Activated naive CD8-positive, alpha-beta T cell (primary cell): ENCODE measurements around the gene ANGPTL2.

ENCODE experiments used
- H3K27ac Mint-ChIP-seq: one replicate; pipeline ENCODE4 v1.8.0; 2021; ENCODE audit warnings: mixed read lengths
- H3K27me3 Mint-ChIP-seq: one replicate; pipeline ENCODE4 v1.8.0; 2021; ENCODE audit warnings: mixed read lengths
- H3K36me3 Mint-ChIP-seq: one replicate; pipeline ENCODE4 v1.8.0; 2021; ENCODE audit warnings: mixed read lengths
- H3K4me1 Mint-ChIP-seq: one replicate; pipeline ENCODE4 v1.8.0; 2021; ENCODE audit warnings: low read depth, mixed read lengths
- H3K4me3 Mint-ChIP-seq: one replicate; pipeline ENCODE4 v1.8.0; 2021; ENCODE audit warnings: mild to moderate bottlenecking, mixed read lengths
- H3K9me3 Mint-ChIP-seq: one replicate; pipeline ENCODE4 v1.8.0; 2021; ENCODE audit warnings: low read depth, mixed read lengths

ANGPTL2 gene

DNA sequence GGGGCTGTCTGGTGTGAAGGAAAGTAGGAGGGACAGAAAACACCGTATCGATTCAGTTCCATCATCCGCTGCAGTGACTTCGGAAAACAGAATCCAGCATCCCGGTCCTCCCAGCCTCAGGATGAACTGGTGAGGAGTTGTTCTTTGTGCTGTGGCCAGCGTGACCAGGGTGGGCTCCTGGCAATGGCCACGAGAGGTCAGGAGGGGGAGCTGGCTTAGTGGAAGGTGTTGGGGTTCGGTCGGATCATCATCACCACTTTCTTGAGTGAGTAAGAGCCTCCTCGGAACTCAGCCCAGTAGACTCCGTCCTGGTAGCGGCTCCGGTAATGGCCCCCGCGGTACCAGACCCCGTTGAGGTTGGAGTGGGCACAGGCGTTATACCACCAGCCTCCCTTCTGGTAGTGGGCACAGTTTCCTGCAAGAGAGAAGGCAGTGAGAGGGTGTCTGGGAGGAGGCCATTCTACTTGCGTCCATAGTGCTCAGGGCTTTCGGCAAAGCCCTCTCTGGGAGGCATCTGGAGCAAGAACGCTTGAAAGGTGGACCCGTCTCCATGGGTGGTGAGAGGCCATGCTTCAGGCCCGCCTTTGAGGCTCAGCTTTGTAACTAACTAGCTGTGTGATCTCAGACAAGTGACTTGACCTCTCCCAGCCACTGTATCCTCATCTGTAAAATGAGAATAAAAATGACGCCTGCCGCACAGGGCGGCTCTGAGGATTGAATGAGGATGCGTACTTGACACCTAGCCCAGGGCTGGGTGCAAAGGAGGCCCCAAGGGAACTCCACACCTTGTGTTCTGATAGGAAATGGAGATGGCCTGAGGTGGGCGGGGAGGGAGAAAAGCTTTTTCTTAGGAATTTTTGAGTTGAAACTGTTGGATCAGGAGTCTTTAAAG lies 33.5 kb downstream of the ANGPTL2 start:
- Mint-ChIP-seq H3K27ac (no peak overlapping the region), H3K27me3 (peaks cover 8% of the 10 kb centered on the region), H3K4me3 (no peak overlapping the region), H3K9me3 (no peaks in the 10 kb centered on the region), H3K36me3 (peaks cover 8% of the 10 kb centered on the region), H3K4me1 (peaks cover 13% of the 10 kb centered on the region)

DNA sequence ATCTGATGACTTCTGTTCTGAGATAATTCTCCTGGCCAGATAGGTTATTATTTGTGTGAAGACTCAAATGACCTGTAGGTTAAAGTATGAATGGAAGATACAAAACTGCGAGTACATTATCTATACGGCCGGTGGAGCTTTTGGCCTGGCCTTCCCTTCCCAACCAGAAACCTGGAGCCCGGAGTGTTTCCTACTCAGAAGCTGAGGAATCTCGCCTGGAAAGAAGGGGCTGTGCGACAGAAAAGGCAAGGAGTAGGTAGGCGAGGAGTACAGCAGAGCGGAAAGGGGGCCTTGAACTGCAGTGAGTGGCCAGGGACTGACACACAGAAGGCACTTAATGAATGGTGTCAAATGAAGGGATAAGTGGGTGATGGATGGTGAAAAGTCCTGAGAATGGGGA lies 34.6 kb downstream of the ANGPTL2 start:
- H3K4me3 Mint-ChIP-seq: no peak overlapping the region
- peaks cover 8% of the 10 kb centered on the region for H3K36me3 Mint-ChIP-seq
- H3K27ac Mint-ChIP-seq: no peak overlapping the region
- no peaks in the 10 kb centered on the region for H3K9me3 Mint-ChIP-seq
- H3K27me3 Mint-ChIP-seq: peaks cover 8% of the 10 kb centered on the region
- H3K4me1 Mint-ChIP-seq: peaks cover 14% of the 10 kb centered on the region

DNA sequence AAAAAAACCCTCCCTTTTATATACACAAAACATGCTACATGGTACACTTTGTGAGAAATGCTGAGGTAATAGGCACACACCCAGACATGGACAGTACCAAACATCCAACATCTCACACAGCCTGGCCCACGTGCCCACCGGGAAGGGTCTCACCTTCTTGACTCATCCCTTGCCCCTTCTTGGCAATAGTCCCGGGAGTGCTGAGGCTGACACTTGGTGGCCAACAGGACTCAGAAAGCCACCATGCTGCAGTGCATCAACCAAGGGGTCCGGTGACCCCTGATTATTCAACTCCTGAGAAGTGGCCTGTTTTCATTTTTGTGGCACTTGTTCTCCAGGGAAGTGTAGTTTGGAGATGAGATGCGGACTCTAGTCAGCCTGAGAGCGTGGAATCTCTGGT lies 35.0 kb downstream of the ANGPTL2 start:
- peaks cover 14% of the 10 kb centered on the region for H3K4me1 Mint-ChIP-seq
- no peaks in the 10 kb centered on the region for H3K9me3 Mint-ChIP-seq
- peaks cover 8% of the 10 kb centered on the region for H3K27me3 Mint-ChIP-seq
- no peak overlapping the region for H3K4me3 Mint-ChIP-seq
- H3K27ac Mint-ChIP-seq: no peak overlapping the region
- peaks cover 6% of the 10 kb centered on the region for H3K36me3 Mint-ChIP-seq

DNA sequence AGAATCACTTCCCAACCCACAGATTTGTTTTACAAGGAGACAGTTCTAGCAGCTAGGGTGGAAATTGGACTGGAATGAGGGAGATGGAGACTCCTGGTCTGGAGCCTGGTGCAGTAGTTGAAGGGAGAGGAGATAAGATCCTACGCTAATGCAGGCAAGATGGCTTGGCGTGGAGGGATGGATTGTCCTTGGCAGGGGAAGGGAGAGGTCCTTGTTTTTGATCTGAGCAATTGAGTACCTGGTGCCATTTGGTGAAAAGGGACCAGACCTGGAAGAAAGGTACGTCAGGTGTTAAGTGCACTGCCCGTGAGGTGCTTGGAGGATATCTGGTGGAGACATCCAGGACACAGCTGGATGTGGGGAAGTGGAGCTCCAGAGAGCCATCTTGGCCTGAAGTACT lies 35.7 kb downstream of the ANGPTL2 start:
- no peaks in the 10 kb centered on the region for H3K9me3 Mint-ChIP-seq
- peaks cover 14% of the 10 kb centered on the region for H3K4me1 Mint-ChIP-seq
- H3K4me3 Mint-ChIP-seq: no peak overlapping the region
- H3K27me3 Mint-ChIP-seq: peaks cover 8% of the 10 kb centered on the region
- no peak overlapping the region for H3K27ac Mint-ChIP-seq
- H3K36me3 Mint-ChIP-seq: peaks cover 6% of the 10 kb centered on the region

DNA sequence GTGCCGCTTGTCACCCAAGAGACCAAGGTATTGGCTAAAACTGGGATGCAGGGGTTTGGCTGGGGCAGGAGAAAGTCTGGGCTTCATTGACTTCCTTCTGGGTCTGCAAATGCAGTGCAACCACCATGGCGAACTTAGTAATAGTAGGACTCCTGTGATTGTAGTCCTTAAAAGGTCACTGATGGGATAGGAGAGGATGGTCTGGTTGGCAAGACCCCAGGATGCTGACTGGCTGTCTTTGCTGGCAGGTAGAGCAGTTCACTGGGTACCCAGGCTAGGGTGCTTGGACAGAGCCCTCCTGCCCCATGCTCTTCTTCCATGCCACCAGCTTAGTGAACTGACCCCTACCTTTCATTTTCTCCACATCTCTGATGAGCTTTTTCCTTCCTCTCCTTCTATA lies 37.2 kb downstream of the ANGPTL2 start:
- Mint-ChIP-seq H3K4me1 (peaks cover 14% of the 10 kb centered on the region), H3K27ac (no peak overlapping the region), H3K4me3 (no peak overlapping the region), H3K27me3 (peaks cover 8% of the 10 kb centered on the region), H3K9me3 (no peaks in the 10 kb centered on the region), H3K36me3 (peaks cover 6% of the 10 kb centered on the region)

- peaks cover 14% of the 10 kb centered on the region for H3K4me1 Mint-ChIP-seq
- no peaks in the 10 kb centered on the region for H3K9me3 Mint-ChIP-seq
- H3K27me3 Mint-ChIP-seq: peaks cover 8% of the 10 kb centered on the region
- no peak overlapping the region for H3K4me3 Mint-ChIP-seq
- H3K27ac Mint-ChIP-seq: no peak overlapping the region
- peaks cover 13% of the 10 kb centered on the region for H3K36me3 Mint-ChIP-seq
These were observed 38.1 kb downstream of the ANGPTL2 start for GRCh38 chr9:127084076-127085039.

DNA sequence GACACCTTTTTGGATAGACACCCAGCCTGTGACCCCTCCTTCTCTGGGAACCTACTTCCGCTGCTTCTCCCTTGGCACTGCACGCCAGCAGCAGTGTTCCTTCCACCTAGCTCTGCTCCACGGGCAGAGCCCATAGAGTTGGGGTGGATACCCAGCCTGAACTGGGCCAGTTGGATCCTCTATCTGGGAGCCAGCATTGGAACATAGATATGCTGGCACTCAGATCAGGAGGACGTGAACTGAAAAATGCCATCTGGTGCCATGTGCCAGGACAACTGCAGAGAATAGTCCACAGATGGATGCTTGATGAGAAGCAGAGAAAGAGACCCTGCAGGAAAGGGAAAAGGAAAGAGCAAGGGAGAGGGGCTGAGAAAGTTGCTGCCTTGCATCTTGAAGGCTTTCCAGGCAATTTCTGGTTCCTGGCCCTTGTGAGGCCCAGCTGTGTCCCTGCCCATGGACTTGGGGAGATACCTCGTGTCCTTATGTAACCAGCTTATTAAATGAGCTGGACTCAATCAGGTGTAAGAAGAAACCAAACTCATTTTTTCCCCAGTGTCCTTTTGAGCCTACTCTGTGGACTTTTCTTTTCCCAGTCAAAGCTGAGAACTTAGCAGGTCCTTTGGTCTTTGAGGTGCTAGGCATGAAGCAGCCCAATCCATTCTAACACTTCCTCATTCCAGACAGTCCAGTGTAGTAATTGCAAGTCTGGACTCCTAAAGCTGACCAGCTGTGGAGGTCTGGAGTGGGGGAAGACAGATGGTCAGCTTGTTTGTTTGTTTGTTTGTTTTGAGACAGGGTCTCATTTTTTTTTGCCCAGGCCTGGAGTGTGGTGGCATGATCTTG lies 39.1 kb downstream of the ANGPTL2 start:
- H3K36me3 Mint-ChIP-seq: peaks cover 14% of the 10 kb centered on the region
- H3K4me3 Mint-ChIP-seq: no peak overlapping the region
- H3K4me1 Mint-ChIP-seq: peaks cover 14% of the 10 kb centered on the region
- H3K27ac Mint-ChIP-seq: no peak overlapping the region
- peaks cover 8% of the 10 kb centered on the region for H3K27me3 Mint-ChIP-seq
- no peaks in the 10 kb centered on the region for H3K9me3 Mint-ChIP-seq

GRCh38 chr9:127081250-127082185 lies 40.9 kb downstream of the ANGPTL2 start:
- Mint-ChIP-seq H3K27me3 (peaks cover 6% of the 10 kb centered on the region), H3K4me1 (peaks cover 14% of the 10 kb centered on the region), H3K9me3 (no peaks in the 10 kb centered on the region), H3K36me3 (peaks cover 16% of the 10 kb centered on the region), H3K4me3 (no peak overlapping the region), H3K27ac (no peak overlapping the region)

DNA sequence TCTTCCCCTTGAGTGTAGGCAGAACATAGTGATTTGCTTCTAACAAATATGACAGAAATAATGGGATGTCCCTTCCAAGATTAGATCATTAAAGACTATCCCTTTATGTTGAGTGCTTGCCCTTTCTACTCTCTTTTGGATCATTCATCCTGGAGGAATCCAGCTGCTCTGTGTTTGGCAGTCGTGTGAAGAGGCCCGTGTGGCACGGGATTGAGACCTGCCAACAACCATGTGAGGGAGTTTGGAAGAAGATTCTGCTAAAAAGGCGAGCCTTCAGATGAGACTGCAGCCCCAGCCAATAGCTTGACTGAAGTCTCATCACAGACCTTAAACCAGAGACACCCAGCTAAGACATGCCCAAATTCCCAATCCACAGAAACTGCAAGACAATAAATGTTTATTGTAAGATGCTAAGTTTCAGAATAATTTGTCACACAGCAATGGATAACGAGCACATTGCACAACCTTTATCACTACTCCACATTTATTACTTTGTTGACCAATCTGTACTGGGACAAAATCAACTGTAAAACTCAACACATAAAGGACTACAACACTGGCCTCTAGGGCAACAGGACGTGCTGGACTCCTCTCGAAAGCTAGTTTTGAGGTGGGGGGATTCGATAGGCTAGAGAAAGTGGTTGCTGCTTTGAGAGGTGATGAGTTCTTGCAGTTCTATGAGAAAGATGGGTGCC lies 42.8 kb downstream of the ANGPTL2 start:
- no peak overlapping the region for H3K4me3 Mint-ChIP-seq
- H3K4me1 Mint-ChIP-seq: peaks cover 7% of the 10 kb centered on the region
- no peaks in the 10 kb centered on the region for H3K9me3 Mint-ChIP-seq
- H3K27me3 Mint-ChIP-seq: peaks cover 4% of the 10 kb centered on the region
- H3K27ac Mint-ChIP-seq: no peak overlapping the region
- peaks cover 18% of the 10 kb centered on the region for H3K36me3 Mint-ChIP-seq

DNA sequence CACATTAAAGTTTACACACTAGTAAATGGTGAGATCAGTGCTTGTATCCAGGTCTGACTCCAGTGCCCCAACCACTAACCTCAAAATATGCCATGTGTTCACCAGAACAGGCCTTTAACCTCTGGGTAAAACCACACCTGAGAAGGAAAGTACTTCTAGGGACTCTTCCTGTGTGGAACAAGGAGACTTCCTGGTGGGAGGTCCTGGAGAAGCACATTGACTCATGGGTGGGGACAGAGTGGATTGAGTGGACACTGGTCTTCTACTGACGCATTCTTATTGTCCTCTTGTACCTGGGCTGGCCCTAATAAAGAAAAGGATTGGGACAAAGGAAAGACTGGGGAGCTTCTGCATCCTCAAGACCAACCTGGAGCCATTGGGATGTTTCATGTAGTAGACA lies 43.4 kb downstream of the ANGPTL2 start:
- no peaks in the 10 kb centered on the region for H3K9me3 Mint-ChIP-seq
- no peak overlapping the region for H3K4me3 Mint-ChIP-seq
- peaks cover 18% of the 10 kb centered on the region for H3K36me3 Mint-ChIP-seq
- H3K27me3 Mint-ChIP-seq: no peaks in the 10 kb centered on the region
- no peak overlapping the region for H3K27ac Mint-ChIP-seq
- peaks cover 2% of the 10 kb centered on the region for H3K4me1 Mint-ChIP-seq

GRCh38 chr9:127078336-127078735 lies 44.1 kb downstream of the ANGPTL2 start:
- no peak overlapping the region for H3K27ac Mint-ChIP-seq
- no peaks in the 10 kb centered on the region for H3K4me1 Mint-ChIP-seq
- H3K9me3 Mint-ChIP-seq: no peaks in the 10 kb centered on the region
- no peak overlapping the region for H3K4me3 Mint-ChIP-seq
- no peaks in the 10 kb centered on the region for H3K27me3 Mint-ChIP-seq
- peaks cover 18% of the 10 kb centered on the region for H3K36me3 Mint-ChIP-seq

GRCh38 chr9:127077644-127077946 lies 44.8 kb downstream of the ANGPTL2 start:
- Mint-ChIP-seq H3K27ac (no peak overlapping the region), H3K4me3 (no peak overlapping the region), H3K36me3 (peaks cover 18% of the 10 kb centered on the region), H3K9me3 (no peaks in the 10 kb centered on the region), H3K27me3 (no peaks in the 10 kb centered on the region), H3K4me1 (no peaks in the 10 kb centered on the region)

GRCh38 chr9:127076860-127077643 lies 45.4 kb downstream of the ANGPTL2 start:
- H3K36me3 Mint-ChIP-seq: peaks cover 18% of the 10 kb centered on the region
- no peaks in the 10 kb centered on the region for H3K4me1 Mint-ChIP-seq
- no peak overlapping the region for H3K4me3 Mint-ChIP-seq
- H3K27ac Mint-ChIP-seq: no peak overlapping the region
- H3K9me3 Mint-ChIP-seq: peaks cover 4% of the 10 kb centered on the region
- H3K27me3 Mint-ChIP-seq: no peaks in the 10 kb centered on the region
